ENCODE results near the gene STX18. TPM values are rescaled to one million over a fixed set of nuclear protein-coding genes. Genes with fewer than 3 reads are reported as not detected.

Gene STX18
- total RNA-seq, 1 experiment from 2014 or later, result 20.9 TPM

- H2BK120ac ChIP-seq (ENCODE audit: low read depth, low read length, poor library complexity, severe bottlenecking), result no peak overlapping the region
- H2BK12ac ChIP-seq (ENCODE audit: insufficient read length, low read depth, low read length), result no peak overlapping the region
- no peak for TF ChIP-seq CTCF (conservative IDR thresholded peaks at IDR 0.05)
- no peak overlapping the region for H3K4ac ChIP-seq (ENCODE audit: low read depth, low read length)
- no peaks in the 10 kb centered on the region; a peak in 1 of 7 replicates for H3K36me3 Mint-ChIP-seq (ENCODE audit: insufficient read depth in 1 of 3, low read depth in 3 of 3)
- no peaks in the 10 kb centered on the region for H3K27me3 ChIP-seq (ENCODE audit: insufficient read depth, low read length)
- no peaks in the 10 kb centered on the region for H3K79me2 ChIP-seq (ENCODE audit: insufficient read depth, low read length)
- no peak overlapping the region for H3K27ac ChIP-seq (ENCODE audit: insufficient read length, low read depth, low read length)
- peaks cover 55% of the 10 kb centered on the region for H3K27me3 Mint-ChIP-seq (ENCODE audit: low read depth)
- no peak overlapping the region for H4K5ac ChIP-seq (ENCODE audit: insufficient read length, low read depth, low read length)
- no peak overlapping the region for H4K8ac ChIP-seq (replicated peaks; ENCODE audit: insufficient read length, low read depth, low read length)
- H3K23me2 ChIP-seq (ENCODE audit: insufficient read length, low read depth, low read length, poor library complexity, severe bottlenecking), result no peaks in the 10 kb centered on the region
- no peak overlapping the region for H3K18ac ChIP-seq (ENCODE audit: insufficient read length, low read depth, low read length)
- no peak overlapping the region for H3K4me3 Mint-ChIP-seq
- H3K9ac ChIP-seq (ENCODE audit: extremely low read depth, insufficient read length, low read length), result no peak overlapping the region
- H2BK5ac ChIP-seq (ENCODE audit: insufficient read length, low read length), result no peak overlapping the region
- no peak overlapping the region for H2AK5ac ChIP-seq (ENCODE audit: insufficient read length, low read length)
- no peaks in the 10 kb centered on the region for H3K9me3 ChIP-seq (ENCODE audit: control insufficient read depth, low read depth, low read length)
- no peaks in the 10 kb centered on the region for H3K79me1 ChIP-seq (ENCODE audit: insufficient read depth, low read depth, low read length, poor library complexity, severe bottlenecking)
- H3K4me1 ChIP-seq (ENCODE audit: insufficient read depth, low read length), result peaks cover 2% of the 10 kb centered on the region; the same call in 1 of the 2 replicates
- no peak for DNase-seq
- H3T11ph ChIP-seq (ENCODE audit: low read length), result no peak overlapping the region
- WGBS (ENCODE audit: extremely low coverage, insufficient read length, low lambda C conversion rate), result no CpG with 5 or more reads among the region's 23 CpGs
- H3K14ac ChIP-seq (ENCODE audit: insufficient read depth, low read length), result no peak overlapping the region
- H3K23ac ChIP-seq (ENCODE audit: insufficient read length, low read depth, low read length), result no peak overlapping the region
- H4K91ac ChIP-seq (ENCODE audit: insufficient read length, low read depth, low read length), result no peak overlapping the region
- H3K4me2 ChIP-seq (ENCODE audit: insufficient read depth, insufficient read length, low read length), result no peak overlapping the region
- H2BK15ac ChIP-seq (ENCODE audit: low read depth, low read length), result no peak overlapping the region
- H2BK20ac ChIP-seq (ENCODE audit: low read depth, low read length, poor library complexity, severe bottlenecking), result no peak overlapping the region
- no peak overlapping the region for H2AFZ ChIP-seq (ENCODE audit: low read length)
- no peak overlapping the region for H3K56ac ChIP-seq (ENCODE audit: insufficient read length, low read depth, low read length)
- peaks cover 16 to 21% of the 10 kb centered on the region in 2 experiments for H3K4me1 Mint-ChIP-seq
- H4K20me1 ChIP-seq (ENCODE audit: control insufficient read depth, insufficient read depth, insufficient read length), result no peaks in the 10 kb centered on the region
- H3K9me3 Mint-ChIP-seq, result peaks cover 5 to 8% of the 10 kb centered on the region in 2 experiments; a peak in 4 of 5 replicates
- H3K27ac Mint-ChIP-seq, result no peak overlapping the region
Measured at GRCh38 chr4:4377732-4378460, 164.0 kb downstream of the STX18 start.
